Adrenal gland (tissue), 5 donors: ENCODE results near the gene ZBTB32.

ENCODE experiments used
- CTCF ChIP-seq, 6 experiments: fragments of 450-650 bp in 4 of 6; fragments of 200-600 bp in 2 of 6; sonication (generic) in 1 of 6; IDR thresholded peaks; 1 replicate in 5 of 6; 2 replicates in 1 of 6; pipeline versions ENCODE4 v1.5.1 to v1.8.0; 2016 to 2021; ENCODE audit warnings: antibody characterized with exemption in 6 of 6, mild to moderate bottlenecking in 2 of 6, moderate library complexity in 1 of 6
- POLR2A ChIP-seq, 2 donors: fragments of 450-650 bp; IDR thresholded peaks; one replicate each; pipeline ENCODE4 v1.6.1; 2017; ENCODE audit warnings: antibody characterized with exemption in 2 of 2, mild to moderate bottlenecking in 2 of 2, moderate library complexity in 1 of 2
- donor health status: DM: no; HTN: no; CAD: no.

DNA sequence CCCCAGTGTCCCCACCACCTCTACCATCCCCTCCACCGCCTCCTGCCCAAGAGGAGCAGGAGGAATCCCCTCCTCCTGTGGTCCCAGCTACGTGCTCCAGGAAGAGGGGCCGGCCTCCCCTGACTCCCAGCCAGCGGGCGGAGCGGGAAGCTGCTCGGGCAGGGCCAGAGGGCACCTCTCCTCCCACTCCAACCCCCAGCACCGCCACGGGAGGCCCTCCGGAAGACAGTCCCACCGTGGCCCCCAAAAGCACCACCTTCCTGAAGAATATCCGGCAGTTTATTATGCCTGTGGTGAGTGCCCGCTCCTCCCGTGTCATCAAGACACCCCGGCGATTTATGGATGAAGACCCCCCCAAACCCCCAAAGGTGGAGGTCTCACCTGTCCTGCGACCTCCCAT, 16.3 kb downstream of the ZBTB32 start:
- TF ChIP-seq CTCF (IDR thresholded peaks at IDR 0.05) (no peak), POLR2A (IDR thresholded peaks at IDR 0.05) (no peak)
